SK-N-SH treated with all-trans-retinoic acid at 6 μM for 48 hours (cell line): ENCODE data around the gene PES1.
"Not testable (repeated sequence)": the region's sequence is repeated elsewhere in the genome, so short reads cannot be mapped to it uniquely, and the experiment has no call there.

Experiments
- ATAC-seq: fragments of 200-7000 bp; cut with Tn5 transposase; 3 replicates; pipeline ENCODE4 v1.9.1; 2020; ENCODE audit warnings: mild to moderate bottlenecking, moderate library complexity
- ARNTL ChIP-seq: fragments of 450-650 bp; formaldehyde crosslinking; IDR thresholded peaks from 2 replicates; pipeline ENCODE4 v1.5.0; 2020; ENCODE audit warnings: low read depth, mild to moderate bottlenecking, moderate library complexity, borderline replicate concordance
- BACH2 ChIP-seq: fragments of 250-450 bp; sonication (Bioruptor Pico); IDR thresholded peaks from 2 replicates; pipeline ENCODE4 v1.9.0; 2021; ENCODE audit warnings: mild to moderate bottlenecking, borderline replicate concordance
- CREB5 ChIP-seq: fragments of 250-450 bp; sonication (Bioruptor Pico); IDR thresholded peaks from 2 replicates; pipeline ENCODE4 v1.5.1; 2020; ENCODE audit warnings: low read depth, mild to moderate bottlenecking, moderate library complexity
- CSDC2 ChIP-seq: fragments of 250-450 bp; sonication (Bioruptor Pico); IDR thresholded peaks from 2 replicates; pipeline ENCODE4 v1.5.0; 2020; ENCODE audit warnings: mild to moderate bottlenecking, moderate library complexity
- ESRRG ChIP-seq: fragments of 250-450 bp; sonication (Bioruptor Pico); IDR thresholded peaks from 2 replicates; pipeline ENCODE4 v1.6.1; 2021; ENCODE audit warnings: mild to moderate bottlenecking
- GLIS3 ChIP-seq: fragments of 250-450 bp; sonication (Bioruptor Pico); IDR thresholded peaks from 2 replicates; pipeline ENCODE4 v1.5.0; 2020; ENCODE audit warnings: mild to moderate bottlenecking, moderate library complexity
- ISL1 ChIP-seq: fragments of 250-450 bp; sonication (Bioruptor Pico); IDR thresholded peaks from 2 replicates; pipeline ENCODE4 v2.1.2; 2022; ENCODE audit warnings: mild to moderate bottlenecking, moderate library complexity
- OSR1 ChIP-seq: fragments of 250-450 bp; sonication (Bioruptor Pico); IDR thresholded peaks from 2 replicates; pipeline ENCODE4 v1.8.0; 2022; ENCODE audit warnings: moderate library complexity, mild to moderate bottlenecking, inconsistent platforms
- PATZ1 ChIP-seq: fragments of 250-450 bp; sonication (Bioruptor Pico); IDR thresholded peaks from 2 replicates; pipeline ENCODE4 v1.8.0; 2020; ENCODE audit warnings: mild to moderate bottlenecking, moderate library complexity, borderline replicate concordance
- POU6F1 ChIP-seq: fragments of 250-450 bp; sonication (Bioruptor Pico); IDR thresholded peaks from 2 replicates; pipeline ENCODE4 v1.8.0; 2021; ENCODE audit warnings: low read depth, mild to moderate bottlenecking, moderate library complexity, borderline replicate concordance
- RARB ChIP-seq: fragments of 250-450 bp; sonication (Bioruptor Pico); IDR thresholded peaks from 2 replicates; pipeline ENCODE4 v1.8.0; 2021; ENCODE audit warnings: mild to moderate bottlenecking, moderate library complexity
- SNAI2 ChIP-seq: fragments of 250-450 bp; sonication (Bioruptor Pico); IDR thresholded peaks from 2 replicates; pipeline ENCODE4 v1.5.0; 2020; ENCODE audit warnings: mild to moderate bottlenecking, moderate library complexity
- TSHZ2 ChIP-seq: fragments of 250-450 bp; sonication (Bioruptor Pico); IDR thresholded peaks from 2 replicates; pipeline ENCODE4 v1.5.0; 2020; ENCODE audit warnings: mild to moderate bottlenecking, moderate library complexity
- ZFP3 ChIP-seq: fragments of 250-450 bp; sonication (Bioruptor Pico); IDR thresholded peaks from 2 replicates; pipeline ENCODE4 v1.5.0; 2020; ENCODE audit warnings: mild to moderate bottlenecking, moderate library complexity
- ZNF565 ChIP-seq: fragments of 450-650 bp; formaldehyde crosslinking; conservative IDR thresholded peaks from 2 replicates; pipeline ENCODE4 v1.5.0; 2020; ENCODE audit warnings: low read depth, mild to moderate bottlenecking, moderate library complexity
- ZNF70 ChIP-seq: fragments of 450-650 bp; formaldehyde crosslinking; IDR thresholded peaks from 2 replicates; pipeline ENCODE4 v1.5.0; 2020; ENCODE audit warnings: mild to moderate bottlenecking, moderate library complexity
- ZNF8 ChIP-seq: fragments of 450-650 bp; formaldehyde crosslinking; IDR thresholded peaks from 2 replicates; pipeline ENCODE4 v1.5.0; 2020; ENCODE audit warnings: mild to moderate bottlenecking, moderate library complexity

The PES1 gene

GRCh38 chr22:30542811-30543188 is 48.9 kb downstream of the PES1 start (continued):
- TF ChIP-seq ARNTL = no peak
- TF ChIP-seq POU6F1 (CRISPR knock-in tag) = no peak
- TF ChIP-seq SNAI2 (CRISPR knock-in tag) = no peak

GRCh38 chr22:30541961-30542810 is 49.5 kb downstream of the PES1 start:
- TF ChIP-seq OSR1 (CRISPR knock-in tag) (no peak), TSHZ2 (CRISPR knock-in tag) (no peak), ISL1 (CRISPR knock-in tag) (no peak), CSDC2 (CRISPR knock-in tag) (no peak), RARB (CRISPR knock-in tag) (no peak), GLIS3 (CRISPR knock-in tag) (no peak), SNAI2 (CRISPR knock-in tag) (no peak), PATZ1 (CRISPR knock-in tag) (no peak), ZNF8 (CRISPR knock-in tag) (no peak), ARNTL (no peak), ZFP3 (CRISPR knock-in tag) (no peak), BACH2 (CRISPR knock-in tag) (no peak), ZNF565 (CRISPR knock-in tag) (no peak), ESRRG (CRISPR knock-in tag) (no peak)
- TF ChIP-seq, all 23 proteins: peak for 0
- no peak for ATAC-seq

GRCh38 chr22:30541511-30541910 is 50.2 kb downstream of the PES1 start:
- ATAC-seq = not testable (repeated sequence)

GRCh38 chr22:30539368-30539767 is 52.3 kb downstream of the PES1 start:
- ATAC-seq = no peak

More at GRCh38 chr22:30539368-30539767, 52.3 kb downstream of the PES1 start:
- no peak for TF ChIP-seq RARB (CRISPR knock-in tag)
- TF ChIP-seq GLIS3 (CRISPR knock-in tag) = no peak
- no peak for TF ChIP-seq ZNF565 (CRISPR knock-in tag)
- no peak for TF ChIP-seq ZNF70 (CRISPR knock-in tag)
- TF ChIP-seq OSR1 (CRISPR knock-in tag) = no peak
- TF ChIP-seq PATZ1 (CRISPR knock-in tag) = no peak
- no peak for TF ChIP-seq ISL1 (CRISPR knock-in tag)
- no peak for TF ChIP-seq CREB5 (CRISPR knock-in tag)
- no peak for TF ChIP-seq SNAI2 (CRISPR knock-in tag)
